ENCODE measurements around the gene ZNF276.

DNA sequence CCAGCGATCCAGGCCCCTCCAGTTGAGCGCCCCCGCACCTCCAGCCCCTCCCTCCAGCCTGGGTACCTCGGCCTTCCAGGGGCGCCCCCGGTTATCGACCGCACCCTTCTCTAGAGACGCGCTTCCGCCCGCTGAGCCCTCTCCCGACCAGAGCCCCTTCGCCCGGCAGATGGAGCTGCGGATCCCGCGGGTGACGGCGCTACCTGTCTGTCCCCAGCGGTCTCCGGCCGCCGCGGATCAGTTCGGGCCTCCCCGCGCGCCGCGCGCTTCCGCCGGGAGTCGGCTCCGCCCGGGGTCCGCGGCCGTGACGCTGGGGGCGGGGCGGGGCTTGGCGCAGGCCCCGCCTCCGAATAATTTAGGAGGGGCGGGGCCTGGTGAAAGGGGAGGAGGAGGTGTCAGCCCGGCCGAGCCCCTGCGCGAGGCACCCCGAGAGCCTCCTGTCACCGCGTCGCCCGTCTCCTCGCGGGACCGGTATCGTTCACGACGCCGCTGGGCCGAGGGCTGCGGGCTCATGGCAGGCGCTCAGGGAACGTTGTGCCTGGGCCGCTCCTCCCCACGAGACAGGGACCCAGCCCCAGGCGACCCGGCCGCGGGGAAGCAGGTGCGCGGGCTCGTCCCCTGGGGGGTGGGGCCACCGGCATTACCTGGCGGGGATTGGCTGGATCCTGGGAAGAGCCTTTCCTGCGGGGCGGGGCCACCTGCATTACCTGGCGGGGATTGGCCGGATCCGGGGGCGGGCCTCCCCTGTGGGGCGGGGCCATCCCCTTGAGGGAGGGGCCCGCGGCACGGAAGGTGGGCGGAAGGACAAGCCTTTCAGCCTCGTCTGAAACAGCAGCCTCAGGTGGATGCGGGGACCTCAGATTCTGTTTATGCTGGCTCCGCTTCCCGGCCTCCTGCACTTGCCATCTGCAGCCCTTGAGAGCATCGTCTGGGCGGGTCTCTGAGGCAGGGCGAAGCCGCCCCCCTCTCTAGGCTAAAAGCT, 19.6 kb upstream of the ZNF276 start, which contains the start of gene SPATA2L:
- TF ChIP-seq POLR2AphosphoS5 (IDR thresholded peaks at IDR 0.05; ENCODE audit: low read depth, low read length) (no peak), POLR2A (IDR thresholded peaks at IDR 0.05; ENCODE audit: low read depth, low read length) (no peak)
